GM19099 (cell line): ENCODE results near the gene MRPS22.

Experiments used
- POLR2A ChIP-seq: IDR thresholded peaks from 3 replicates; pipeline ENCODE4 v1.6.1; 2011; ENCODE audit warnings: low read depth; ENCODE audit not compliant: insufficient read length; ENCODE audit errors: extremely low read depth

MRPS22 gene

GRCh38 chr3:139346771-139347170 is 3.0 kb downstream of the MRPS22 start:
- TF ChIP-seq POLR2A: no peak

- TF ChIP-seq POLR2A: no peak
Observed at GRCh38 chr3:139353920-139354556, 10.2 kb downstream of the MRPS22 start.

DNA sequence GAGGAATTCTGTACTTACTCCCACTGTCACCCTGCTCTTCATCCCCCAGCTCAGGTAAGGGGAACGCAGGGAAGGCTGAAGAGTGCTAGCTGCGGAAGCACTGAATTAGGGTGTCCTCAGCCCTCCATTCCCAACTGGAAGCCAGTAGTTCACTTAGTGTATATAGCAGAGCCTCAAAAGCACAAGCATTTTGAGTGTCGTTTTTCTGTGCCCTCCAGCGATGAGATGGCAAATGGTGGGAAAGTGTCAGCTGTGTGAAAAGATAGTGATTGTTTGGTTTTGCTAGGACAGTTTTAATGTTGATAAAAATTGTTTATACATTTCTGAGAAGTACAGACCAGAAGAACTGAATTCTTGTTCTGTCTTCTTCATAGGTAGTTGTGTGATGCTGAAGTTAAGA is 10.8 kb downstream of the MRPS22 start:
- no peak for TF ChIP-seq POLR2A

- no peak for TF ChIP-seq POLR2A
Observed at GRCh38 chr3:139355476-139355875, 11.7 kb downstream of the MRPS22 start.

DNA sequence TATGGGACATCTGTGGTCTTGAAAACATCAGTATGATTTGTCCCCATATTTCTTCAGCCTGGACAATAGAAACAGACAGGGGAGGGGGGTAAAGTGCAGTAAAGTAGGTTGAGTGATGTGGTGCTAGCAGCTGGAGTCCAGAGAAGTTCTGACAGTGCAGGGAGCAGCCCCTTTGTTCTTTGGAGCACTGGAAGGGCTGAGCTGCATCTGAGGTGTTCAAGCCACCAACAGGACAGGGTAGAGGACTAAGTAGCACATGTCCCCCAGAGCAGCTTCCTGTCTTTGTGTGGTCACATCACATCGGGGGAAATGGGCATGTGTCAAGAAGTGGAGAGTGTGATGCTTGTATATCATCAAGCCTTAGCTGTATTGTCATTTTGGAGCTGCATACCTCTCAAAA is 12.1 kb downstream of the MRPS22 start:
- no peak for TF ChIP-seq POLR2A

GRCh38 chr3:139357899-139358298 is 14.1 kb downstream of the MRPS22 start:
- TF ChIP-seq POLR2A: no peak

- TF ChIP-seq POLR2A: no peak
Observed at GRCh38 chr3:139358841-139359562, 15.2 kb downstream of the MRPS22 start.

GRCh38 chr3:139361276-139361675 is 17.5 kb downstream of the MRPS22 start:
- TF ChIP-seq POLR2A: no peak

DNA sequence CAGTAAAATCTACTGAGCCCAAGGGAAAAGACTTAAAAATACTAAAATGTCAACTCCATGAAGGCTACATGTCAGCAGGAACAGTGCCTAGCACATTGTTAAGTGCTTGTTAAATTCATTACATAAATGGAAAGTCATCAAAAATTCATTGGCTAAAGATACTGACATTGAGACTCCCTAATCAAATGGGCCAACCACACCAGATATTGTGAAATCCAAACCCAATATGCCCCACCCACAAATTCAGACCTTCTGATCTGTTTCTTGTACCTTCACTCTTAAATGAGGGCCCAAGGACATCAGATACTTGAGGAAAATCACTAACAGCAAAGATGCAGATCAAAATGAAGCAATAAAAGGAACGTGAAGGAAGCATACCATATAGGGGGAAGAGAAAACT is 20.7 kb downstream of the MRPS22 start:
- TF ChIP-seq POLR2A: no peak

- TF ChIP-seq POLR2A: no peak
Observed at GRCh38 chr3:139374099-139374498, 30.3 kb downstream of the MRPS22 start.

DNA sequence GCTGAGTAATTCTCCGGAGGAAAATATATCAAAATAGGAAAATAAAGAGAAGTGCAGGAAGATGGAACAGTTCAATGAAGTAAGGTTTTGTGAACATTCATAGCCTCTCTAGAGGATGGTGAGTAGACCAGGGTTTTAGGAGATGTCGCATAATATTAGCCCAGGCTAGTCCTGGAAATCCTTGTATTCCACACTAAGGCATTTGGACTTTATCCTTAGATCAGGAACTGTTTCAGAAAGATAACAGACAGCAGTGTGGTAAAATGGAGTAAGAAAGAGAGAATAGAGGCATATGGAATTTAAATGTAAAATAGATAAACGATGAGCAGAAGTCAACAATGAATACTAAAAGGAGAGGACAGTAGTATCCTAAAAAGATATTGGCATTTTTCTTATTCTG is 33.6 kb downstream of the MRPS22 start:
- TF ChIP-seq POLR2A: no peak

GRCh38 chr3:139378587-139379241 is 34.9 kb downstream of the MRPS22 start:
- TF ChIP-seq POLR2A: no peak

DNA sequence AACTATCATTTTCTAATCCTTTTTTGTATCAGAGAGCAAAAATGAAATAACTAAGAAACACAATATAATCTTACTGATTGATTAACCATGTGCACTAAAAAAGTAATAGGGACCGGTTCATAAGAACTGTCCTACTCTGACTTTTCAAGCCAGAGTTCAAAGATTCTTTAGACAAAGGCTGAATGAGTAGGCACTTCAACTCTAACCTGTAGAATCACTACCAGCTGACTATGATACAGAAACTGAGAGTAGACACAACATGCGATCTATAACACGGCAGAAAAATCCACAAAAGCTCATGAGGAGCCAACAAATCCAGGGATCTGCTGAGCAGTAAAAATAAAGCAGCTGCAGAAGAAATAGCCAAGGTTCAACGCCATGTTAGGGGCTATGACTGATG is 36.8 kb downstream of the MRPS22 start:
- no peak for TF ChIP-seq POLR2A

DNA sequence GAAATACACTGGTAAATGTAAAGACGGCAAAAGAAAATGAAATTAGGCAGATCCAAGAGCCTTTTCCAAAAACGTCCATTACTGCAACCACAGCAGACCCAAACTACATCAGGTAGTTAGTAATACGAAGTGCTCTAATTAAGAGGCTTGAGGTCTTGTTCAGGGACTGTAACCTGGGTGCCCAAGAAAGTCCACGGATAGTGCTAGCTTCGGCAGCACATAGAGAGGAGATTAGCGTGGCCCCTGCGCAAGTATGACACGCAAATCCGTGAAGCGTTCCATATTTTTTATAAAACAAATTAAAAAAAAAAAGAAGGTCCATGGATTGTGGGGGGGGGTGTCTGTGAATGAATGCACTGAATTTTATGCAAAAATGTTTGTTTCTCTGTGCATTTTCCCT is 44.3 kb downstream of the MRPS22 start:
- no peak for TF ChIP-seq POLR2A

GRCh38 chr3:139388821-139389551 is 45.2 kb downstream of the MRPS22 start:
- no peak for TF ChIP-seq POLR2A
